ENCODE data around the gene CREB1. TPM values are rescaled to one million over a fixed set of nuclear protein-coding genes. Genes with fewer than 3 reads are reported as not detected.

The CREB1 gene
- polyA plus RNA-seq, 1 experiment, result 38.3 TPM

- H3K27ac ChIP-seq (ENCODE audit: low read depth, low read length), result peak overlapping the region; percentile 25
- ChIA-PET CTCF (interaction anchor here (0.7 kb wide), 1 partner anchor 267 kb away, joined by 3 read pairs; no protein-coding TSS in a partner anchor), POLR2A (interaction anchor here (0.5 kb wide), 1 partner anchor 259 kb away, joined by 3 read pairs; no protein-coding TSS in a partner anchor)
- H3K9me3 ChIP-seq (ENCODE audit: control insufficient read depth, insufficient read depth, low read length), result no peaks in the 10 kb centered on the region
- H3K4me3 ChIP-seq (ENCODE audit: low read depth, low read length), result no peak overlapping the region
- no peaks in the 10 kb centered on the region for H3K27me3 ChIP-seq (ENCODE audit: control insufficient read depth, insufficient read depth, low read length)
- no peak for TF ChIP-seq CTCF (IDR thresholded peaks at IDR 0.05; ENCODE audit: low read depth, low read length)
- DNase-seq (ENCODE audit: low read depth, low spot score), result no peak
Measured at GRCh38 chr2:207483066-207483465, 46.7 kb upstream of the CREB1 start.

- no peaks in the 10 kb centered on the region for H3K9me3 ChIP-seq (ENCODE audit: control insufficient read depth, insufficient read depth, low read length)
- ChIA-PET CTCF (interaction anchor here (0.7 to 1.0 kb wide), 2 partner anchors 116 to 267 kb away, joined by 3 read pairs; no protein-coding TSS in a partner anchor), POLR2A (no interaction called here)
- peak overlapping the region; percentile 25 for H3K27ac ChIP-seq (ENCODE audit: low read depth, low read length)
- no peak overlapping the region for H3K4me3 ChIP-seq (ENCODE audit: low read depth, low read length)
- DNase-seq (ENCODE audit: low read depth, low spot score), result no peak
- no peak for TF ChIP-seq CTCF (IDR thresholded peaks at IDR 0.05; ENCODE audit: low read depth, low read length)
- no peaks in the 10 kb centered on the region for H3K27me3 ChIP-seq (ENCODE audit: control insufficient read depth, insufficient read depth, low read length)
Measured at GRCh38 chr2:207483477-207483876, 46.3 kb upstream of the CREB1 start.

- H3K27ac ChIP-seq (ENCODE audit: low read depth, low read length), result no peak overlapping the region
Measured at GRCh38 chr2:207484444-207485391, 45.0 kb upstream of the CREB1 start.

GRCh38 chr2:207487650-207488311, 42.0 kb upstream of the CREB1 start:
- TF ChIP-seq CTCF (IDR thresholded peaks at IDR 0.05; ENCODE audit: low read depth, low read length), result peak; percentile 54

More at GRCh38 chr2:207484444-207485391, 45.0 kb upstream of the CREB1 start:
- ChIA-PET POLR2A (interaction anchor here (0.8 kb wide), 1 partner anchor 45 kb away, joined by 3 read pairs; the partner anchor contains the start of gene CREB1), CTCF (interaction anchor here (1.0 kb wide), 1 partner anchor 115 kb away, joined by 3 read pairs; no protein-coding TSS in a partner anchor)
- DNase-seq (ENCODE audit: low read depth, low spot score), result no peak
- Histone ChIP-seq H3K9me3 (ENCODE audit: control insufficient read depth, insufficient read depth, low read length) (no peaks in the 10 kb centered on the region), H3K4me3 (ENCODE audit: low read depth, low read length) (no peak overlapping the region), H3K27me3 (ENCODE audit: control insufficient read depth, insufficient read depth, low read length) (no peaks in the 10 kb centered on the region)
- TF ChIP-seq CTCF (IDR thresholded peaks at IDR 0.05; ENCODE audit: low read depth, low read length), result no peak

More at GRCh38 chr2:207487650-207488311, 42.0 kb upstream of the CREB1 start:
- H3K4me3 ChIP-seq (ENCODE audit: low read depth, low read length), result no peak overlapping the region
- POLR2A ChIA-PET, result interaction anchor here (0.6 to 2.2 kb wide), 6 partner anchors 15 to 321 kb away, joined by 3 to 15 read pairs (median 4); partner anchors contain the start of genes CREB1 and METTL21A
- DNase-seq (ENCODE audit: low read depth, low spot score), result peak; percentile 72
- CTCF ChIA-PET, result interaction anchor here (0.7 to 1.8 kb wide), 6 partner anchors 12 to 246 kb away, joined by 3 to 5 read pairs (median 4); partner anchors contain the start of gene CREB1
- no peaks in the 10 kb centered on the region for H3K9me3 ChIP-seq (ENCODE audit: control insufficient read depth, insufficient read depth, low read length)
- no peaks in the 10 kb centered on the region for H3K27me3 ChIP-seq (ENCODE audit: control insufficient read depth, insufficient read depth, low read length)
- H3K27ac ChIP-seq (ENCODE audit: low read depth, low read length), result no peak overlapping the region
